Hypothalamus (tissue), 51 donors: ENCODE data around the gene PARL.

Experiments used
- DNase-seq, 51 donors: peaks; one replicate each; lab custom pipeline; 2025; lab: John Stamatoyannopoulos, UW

PARL gene

GRCh38 chr3:183884427-183885296, at the start of gene PARL:
Gene PARL, minus strand, starts transcription at chr3:183884880. Its CDS starts 34 bp downstream, at chr3:183884846.
- peak; percentile 73 to 98 (median 93) for DNase-seq

- DNase-seq = no peak
Measured at GRCh38 chr3:183933160-183933559, 48.5 kb upstream of the PARL start.

- no peak for DNase-seq
Measured at GRCh38 chr3:183931881-183932280, 47.2 kb upstream of the PARL start.

GRCh38 chr3:183930086-183930485, 45.4 kb upstream of the PARL start:
- no peak for DNase-seq

- no peak for DNase-seq
Measured at GRCh38 chr3:183927059-183927458, 42.4 kb upstream of the PARL start.

- peak in 1 of 51 donors; percentile 12 for DNase-seq
Measured at GRCh38 chr3:183924956-183925355, 40.3 kb upstream of the PARL start.

- DNase-seq = no peak
Measured at GRCh38 chr3:183924543-183924942, 39.9 kb upstream of the PARL start.

- no peak for DNase-seq
Measured at GRCh38 chr3:183922421-183922820, 37.7 kb upstream of the PARL start.

- no peak for DNase-seq
Measured at GRCh38 chr3:183921096-183921495, 36.4 kb upstream of the PARL start.

GRCh38 chr3:183920416-183920815, 35.7 kb upstream of the PARL start:
- no peak for DNase-seq

- DNase-seq = no peak
Measured at GRCh38 chr3:183918178-183918577, 33.5 kb upstream of the PARL start.

- no peak for DNase-seq
Measured at GRCh38 chr3:183917776-183918175, 33.1 kb upstream of the PARL start.

- DNase-seq = no peak
Measured at GRCh38 chr3:183914856-183915255, 30.2 kb upstream of the PARL start.

GRCh38 chr3:183913580-183913920, 28.9 kb upstream of the PARL start:
- no peak for DNase-seq

GRCh38 chr3:183912895-183913579, 28.4 kb upstream of the PARL start:
- DNase-seq = no peak

GRCh38 chr3:183911763-183912506, 27.3 kb upstream of the PARL start:
- DNase-seq = no peak

GRCh38 chr3:183911087-183911486, 26.4 kb upstream of the PARL start:
- DNase-seq = no peak

- no peak for DNase-seq
Measured at GRCh38 chr3:183909030-183909600, 24.4 kb upstream of the PARL start.

GRCh38 chr3:183907911-183908331, 23.2 kb upstream of the PARL start:
- DNase-seq = no peak

GRCh38 chr3:183907176-183907575, 22.5 kb upstream of the PARL start:
- no peak for DNase-seq
